Vagina (tissue), 2 donors: Measurements from ENCODE around the gene MPRIP.
"Not testable (repeated sequence)": the region's sequence is repeated elsewhere in the genome, so short reads cannot be mapped to it uniquely, and the experiment has no call there.

Experiments
- POLR2A ChIP-seq, 2 donors: fragments of 450-650 bp; IDR thresholded peaks; one replicate each; pipeline ENCODE4 v1.6.1; 2017; ENCODE audit warnings: antibody characterized with exemption in 2 of 2, mild to moderate bottlenecking in 2 of 2, moderate library complexity in 2 of 2
- POLR2AphosphoS5 ChIP-seq, 2 donors: sonication (generic); formaldehyde crosslinking; IDR thresholded peaks; one replicate each; pipeline ENCODE4 v1.9.0; 2017; ENCODE audit warnings: antibody characterized with exemption in 2 of 2, mild to moderate bottlenecking in 2 of 2, low read depth in 1 of 2; ENCODE audit not compliant: insufficient read depth in 1 of 2

- not testable (repeated sequence) for TF ChIP-seq POLR2A (IDR thresholded peaks at IDR 0.05); POLR2AphosphoS5 (IDR thresholded peaks at IDR 0.05; ENCODE audit: insufficient read depth in 1 of 2, low read depth in 1 of 2)
Measured at GRCh38 chr17:17009972-17010371, 32.3 kb upstream of the MPRIP start.
